HCT116 (cell line): ENCODE data around the gene DNAJC5G. TPM values are rescaled to one million over a fixed set of nuclear protein-coding genes. Genes with fewer than 3 reads are reported as not detected.
"Not testable (repeated sequence)": the region's sequence is repeated elsewhere in the genome, so short reads cannot be mapped to it uniquely, and the experiment has no call there.

Experiments used
- ATAC-seq: fragments of 200-7000 bp; cut with Tn5 transposase; 2 replicates; pipeline ENCODE4 v1.9.1; 2020; ENCODE audit warnings: mild to moderate bottlenecking, moderate library complexity
- BruUV-seq: library from RNA; stranded (reverse); fragments of 400-500 nt; replicated peaks from 2 replicates; lab custom pipeline; 2021; lab: Mats Ljungman, UMichigan
- CTCF ChIA-PET: fragments of 300-600 bp; sonication (Branson Sonifier 250); formaldehyde crosslinking; loops from one replicate; lab custom pipeline; 2021; ENCODE audit warnings: antibody characterized with exemption; lab: Charles Lee
- POLR2A ChIA-PET: fragments of 300-600, 350-600 bp; sonication (Branson Sonifier 250); formaldehyde crosslinking; loops from one replicate; lab custom pipeline; 2021; ENCODE audit warnings: antibody characterized with exemption; lab: Charles Lee
- RAD21 ChIA-PET, 2 experiments: fragments of 300-600 bp; sonication (Branson Sonifier 250); formaldehyde crosslinking; loops; one replicate each; lab custom pipeline; 2023; ENCODE audit warnings: low total read pairs in 2 of 2; ENCODE audit not compliant: uncharacterized antibody in 2 of 2, unreplicated experiment in 2 of 2, low non-redundant PET in 1 of 2; lab: Charles Lee
- DNase-seq: peaks from one replicate; pipeline ENCODE4 v3.0.0-alpha.2; 2010; ENCODE audit warnings: low read depth, low spot score
- H2AFZ ChIP-seq: fragments of 200-600 bp; shearing (Covaris generic), sonication (generic); 2 replicates; pipeline ENCODE4 v1.6.1; 2017; ENCODE audit warnings: low read depth, mixed run types, mixed read lengths, antibody characterized with exemption, low read length; ENCODE audit not compliant: poor library complexity, severe bottlenecking
- H3K27ac ChIP-seq: 2 replicates; pipeline ENCODE4 v1.5.1; 2012; ENCODE audit warnings: low read depth, low read length
- H3K27me3 ChIP-seq: fragments of 200-600 bp; sonication (generic); 2 replicates; pipeline ENCODE4 v1.6.1; 2016; ENCODE audit warnings: mixed run types, low read length, mixed read lengths; ENCODE audit not compliant: insufficient read depth
- H3K36me3 ChIP-seq, 2 experiments: fragments of 200-500 bp in 1 of 2; fragments of 200-600 bp in 1 of 2; sonication (Bioruptor generic) in 1 of 2; sonication (generic) in 1 of 2; 2 replicates each; pipeline versions ENCODE4 v1.5.1 to v1.6.1; 2014 to 2016; ENCODE audit warnings: low read length in 2 of 2, inconsistent platforms in 1 of 2, mixed read lengths in 1 of 2, mixed run types in 1 of 2; ENCODE audit not compliant: insufficient read depth in 2 of 2, control insufficient read depth in 1 of 2
- H3K4me1 ChIP-seq, 2 experiments: fragments of 200-600 bp in 1 of 2; sonication (generic) in 1 of 2; 2 replicates each; pipeline versions ENCODE4 v1.5.1 to v1.6.1; 2012 to 2017; ENCODE audit warnings: low read length in 2 of 2, inconsistent platforms in 1 of 2, mild to moderate bottlenecking in 1 of 2, mixed read lengths in 1 of 2, mixed run types in 1 of 2, moderate library complexity in 1 of 2; ENCODE audit not compliant: insufficient read depth in 2 of 2, control insufficient read depth in 1 of 2
- H3K4me2 ChIP-seq: fragments of 200-600 bp; sonication (generic); 2 replicates; pipeline ENCODE4 v1.6.1; 2017; ENCODE audit warnings: mixed run types, low read length, mixed read lengths
- H3K4me3 ChIP-seq, 2 experiments: fragments of 200-600 bp in 1 of 2; sonication (generic) in 1 of 2; replicated peaks in 1 of 2; 2 replicates each; pipeline ENCODE4 v1.5.1; 2011 to 2016; ENCODE audit warnings: low read length in 2 of 2, control low read depth in 1 of 2, low read depth in 1 of 2, mild to moderate bottlenecking in 1 of 2, mixed read lengths in 1 of 2, mixed run types in 1 of 2
- H3K79me2 ChIP-seq: fragments of 200-600 bp; sonication (generic); 2 replicates; pipeline ENCODE4 v1.6.1; 2017; ENCODE audit warnings: mild to moderate bottlenecking, mixed run types, low read length, moderate library complexity, mixed read lengths; ENCODE audit not compliant: insufficient read depth
- H3K9ac ChIP-seq: fragments of 200-600 bp; sonication (generic); 2 replicates; pipeline ENCODE4 v1.6.1; 2016; ENCODE audit warnings: low read length, mixed read lengths
- H3K9me2 ChIP-seq: fragments of 200-600 bp; sonication (generic), shearing (Covaris generic); 2 replicates; pipeline ENCODE4 v1.6.1; 2017; ENCODE audit warnings: mixed run types, mild to moderate bottlenecking, moderate library complexity; ENCODE audit not compliant: insufficient read depth
- H3K9me3 ChIP-seq, 2 experiments: fragments of 200-500 bp in 1 of 2; fragments of 200-600 bp in 1 of 2; sonication (Bioruptor generic) in 1 of 2; sonication (generic) in 1 of 2; 2 replicates each; pipeline ENCODE4 v1.6.1; 2014 to 2017; ENCODE audit warnings: low read length in 2 of 2, mixed read lengths in 2 of 2, inconsistent platforms in 1 of 2, low read depth in 1 of 2, mild to moderate bottlenecking in 1 of 2, mixed run types in 1 of 2, moderate library complexity in 1 of 2; ENCODE audit not compliant: control insufficient read depth in 1 of 2, insufficient read depth in 1 of 2
- H4K20me1 ChIP-seq: fragments of 200-600 bp; sonication (generic), shearing (Covaris generic); 2 replicates; pipeline ENCODE4 v1.6.1; 2017; ENCODE audit warnings: mixed run types, mild to moderate bottlenecking, moderate library complexity; ENCODE audit not compliant: insufficient read depth
- ATF3 ChIP-seq: IDR thresholded peaks from 2 replicates; pipeline ENCODE4 v1.6.1; 2012
- CBX3 ChIP-seq: IDR thresholded peaks from 2 replicates; pipeline ENCODE4 v1.6.1; 2012; ENCODE audit warnings: low read depth
- CEBPB ChIP-seq: IDR thresholded peaks from 2 replicates; pipeline ENCODE4 v1.6.1; 2012; ENCODE audit warnings: low read depth
- EGR1 ChIP-seq: IDR thresholded peaks from 2 replicates; pipeline ENCODE4 v1.6.1; 2012; ENCODE audit warnings: low read depth
- ELF1 ChIP-seq: IDR thresholded peaks from 2 replicates; pipeline ENCODE4 v1.6.1; 2012; ENCODE audit warnings: low read depth, borderline replicate concordance
- EZH2phosphoT487 ChIP-seq: fragments of 200-600 bp; IDR thresholded peaks from 2 replicates; pipeline ENCODE4 v1.6.1; 2018; ENCODE audit warnings: antibody characterized with exemption, borderline replicate concordance
- MAX ChIP-seq: IDR thresholded peaks from 2 replicates; pipeline ENCODE4 v1.6.1; 2012
- POLR2A ChIP-seq: IDR thresholded peaks from 2 replicates; pipeline ENCODE4 v1.7.0; 2011; ENCODE audit warnings: borderline replicate concordance; ENCODE audit not compliant: insufficient read depth, insufficient read length; ENCODE audit errors: extremely low read depth
- POLR2AphosphoS5 ChIP-seq: IDR thresholded peaks from 2 replicates; pipeline ENCODE4 v1.6.1; 2011; ENCODE audit warnings: mild to moderate bottlenecking, low read depth, low read length, moderate library complexity
- RAD21 ChIP-seq: IDR thresholded peaks from 2 replicates; pipeline ENCODE4 v1.6.1; 2012; ENCODE audit warnings: low read depth, mild to moderate bottlenecking
- SIN3A ChIP-seq: IDR thresholded peaks from 2 replicates; pipeline ENCODE4 v1.6.1; 2012; ENCODE audit warnings: low read depth
- SP1 ChIP-seq: IDR thresholded peaks from 2 replicates; pipeline ENCODE4 v1.6.1; 2012; ENCODE audit warnings: low read depth
- SRF ChIP-seq: IDR thresholded peaks from 2 replicates; pipeline ENCODE4 v1.6.1; 2012; ENCODE audit warnings: low read depth
- YY1 ChIP-seq: IDR thresholded peaks from 2 replicates; pipeline ENCODE4 v1.6.1; 2011; ENCODE audit warnings: low read length, low read depth, moderate library complexity, mild to moderate bottlenecking; ENCODE audit not compliant: insufficient replicate concordance; ENCODE audit errors: extremely low read depth
- ZBTB33 ChIP-seq: IDR thresholded peaks from 2 replicates; pipeline ENCODE4 v1.6.1; 2011; ENCODE audit warnings: mild to moderate bottlenecking, low read length, moderate library complexity; ENCODE audit not compliant: insufficient replicate concordance; ENCODE audit errors: extremely low read depth
- ZFX ChIP-seq: fragments of 450-650 bp; IDR thresholded peaks from 2 replicates; pipeline ENCODE4 v1.6.1; 2017
- ZNF274 ChIP-seq: fragments of 200-500 bp; sonication (Bioruptor generic); IDR thresholded peaks from 2 replicates; pipeline ENCODE4 v1.6.1; 2014; ENCODE audit warnings: mild to moderate bottlenecking, low read depth, low read length, inconsistent platforms
- intact Hi-C: fragments of 100-400 bp; cut with micrococcal nuclease; formaldehyde crosslinking; loops from 2 replicates; pipeline ENCODE4 v1.10.0; 2022
- total RNA-seq: library from RNA; stranded (reverse); gene quantifications from one replicate; pipeline ENCODE4 v1.2.1, GENCODE V29; 2021; ENCODE audit not compliant: unreplicated experiment

The DNAJC5G gene
- total RNA-seq, 1 experiment from 2014 or later: 2.5 TPM

GRCh38 chr2:27316655-27317412, 41.6 kb downstream of the DNAJC5G start:
- Histone ChIP-seq H3K79me2 (peaks cover 5% of the 10 kb centered on the region), H3K4me2 (no peak overlapping the region), H3K4me1 (peaks cover 21 to 26% of the 10 kb centered on the region in 2 experiments), H3K36me3 (no peaks in the 10 kb centered on the region; a peak in 1 of 4 replicates), H3K9me2 (no peaks in the 10 kb centered on the region), H3K27ac (no peak overlapping the region), H3K9me3 (no peaks in the 10 kb centered on the region), H3K27me3 (no peaks in the 10 kb centered on the region), H2AFZ (no peak overlapping the region), H3K9ac (no peak overlapping the region), H4K20me1 (no peaks in the 10 kb centered on the region), H3K4me3 (no peak overlapping the region)
- ChIA-PET RAD21 (no interaction called here), POLR2A (no interaction called here), CTCF (interaction anchor here (1.2 kb wide), 1 partner anchor 13 kb away, joined by 6 read pairs; no protein-coding TSS in a partner anchor)
- intact Hi-C loops: no loop called here
- TF ChIP-seq ELF1: no peak
- no peak for TF ChIP-seq SIN3A
- no peak for TF ChIP-seq ZBTB33
- no peak for TF ChIP-seq POLR2A
- no peak for TF ChIP-seq CEBPB
- no peak for TF ChIP-seq RAD21
- no peak for TF ChIP-seq MAX
- no peak for TF ChIP-seq ZFX
- TF ChIP-seq ATF3: no peak
- TF ChIP-seq SRF: no peak
- no peak for TF ChIP-seq POLR2AphosphoS5
- TF ChIP-seq ZNF274: no peak
- TF ChIP-seq SP1: no peak
- no peak for TF ChIP-seq EGR1
- TF ChIP-seq CBX3: no peak
- TF ChIP-seq YY1: no peak
- no peak for TF ChIP-seq EZH2phosphoT487
- BruUV-seq: no TSS peak
- DNase-seq: no peak
- no peak for ATAC-seq

GRCh38 chr2:27319839-27320238, 44.6 kb downstream of the DNAJC5G start:
- not testable (repeated sequence) for DNase-seq

More at GRCh38 chr2:27319839-27320238, 44.6 kb downstream of the DNAJC5G start:
- H3K9ac ChIP-seq, POLR2A ChIA-PET, H3K9me3 ChIP-seq, H3K4me3 ChIP-seq, BruUV-seq, H3K36me3 ChIP-seq, H3K9me2 ChIP-seq, H2AFZ ChIP-seq, H3K27ac ChIP-seq, H4K20me1 ChIP-seq, ATAC-seq, H3K27me3 ChIP-seq, RAD21 ChIA-PET: not testable (repeated sequence)
- peaks cover 15% of the 10 kb centered on the region for H3K79me2 ChIP-seq
- H3K4me2 ChIP-seq: peak overlapping the region; percentile 19; the same call in 1 of the 2 replicates
- intact Hi-C loops: loop anchor here (5.0 kb wide), 2 partner anchors 52 to 58 kb away; partner anchors contain the start of genes EIF2B4, SLC30A3 and SNX17
- H3K4me1 ChIP-seq: peaks cover 24 to 40% of the 10 kb centered on the region in 2 experiments
- CTCF ChIA-PET: interaction anchor here (2.7 kb wide), 1 partner anchor 17 kb away, joined by 16 read pairs; no protein-coding TSS in a partner anchor
